Cardiac muscle cell (in vitro differentiated cells and primary cell): ENCODE results near the gene CHRNE. TPM values are rescaled to one million over a fixed set of nuclear protein-coding genes. Genes with fewer than 3 reads are reported as not detected.

Experiments used
- DNase-seq, 2 donors: peaks; one replicate each; pipeline versions ENCODE4 v3.0.0 to v3.0.0-alpha.2; 2010 to 2017; ENCODE audit warnings: low read depth in 1 of 2, low spot score in 1 of 2
- H3K27ac ChIP-seq: fragments of 200-600 bp; sonication (generic); 2 replicates; pipeline ENCODE4 v1.5.1; 2016
- H3K27me3 ChIP-seq: fragments of 200-600 bp; sonication (generic); 2 replicates; pipeline ENCODE4 v1.6.0; 2016; ENCODE audit warnings: control low read depth
- H3K36me3 ChIP-seq: fragments of 200-600 bp; sonication (generic); 2 replicates; pipeline ENCODE4 v1.5.1; 2016; ENCODE audit warnings: control low read depth
- H3K4me1 ChIP-seq: fragments of 200-600 bp; sonication (generic); 2 replicates; pipeline ENCODE4 v1.8.1; 2017; ENCODE audit warnings: low read depth, mild to moderate bottlenecking, mixed run types
- H3K4me3 ChIP-seq: fragments of 200-600 bp; sonication (generic); 2 replicates; pipeline ENCODE4 v1.5.1; 2016; ENCODE audit warnings: mild to moderate bottlenecking
- H3K9me3 ChIP-seq: fragments of 200-600 bp; sonication (generic); 2 replicates; pipeline ENCODE4 v1.5.1; 2017; ENCODE audit warnings: low read depth, mild to moderate bottlenecking, control low read depth
- polyA plus RNA-seq: library from polyadenylated mRNA; unstranded; fragments of >200 nt; fragmentation: Nextera tagmentation; extraction: Ambion mirVana; gene quantifications from 2 replicates; pipeline ENCODE4 v1.2.1, GENCODE V29; 2016
- total RNA-seq: library from RNA; depleted of rRNA; stranded (reverse); fragments of >200 nt; gene quantifications from 2 replicates; pipeline ENCODE4 v1.2.3, GENCODE V29; 2016
- TF ChIP-seq, protein P1 (sequence below): IDR thresholded peaks from 2 replicates; pipeline ENCODE4 v1.5.1; 2012; ENCODE audit warnings: low read depth, mild to moderate bottlenecking, low read length

Gene CHRNE
- total and polyA plus RNA-seq, 2 experiments from 2014 or later: 1.1 to 1.5 TPM

DNA sequence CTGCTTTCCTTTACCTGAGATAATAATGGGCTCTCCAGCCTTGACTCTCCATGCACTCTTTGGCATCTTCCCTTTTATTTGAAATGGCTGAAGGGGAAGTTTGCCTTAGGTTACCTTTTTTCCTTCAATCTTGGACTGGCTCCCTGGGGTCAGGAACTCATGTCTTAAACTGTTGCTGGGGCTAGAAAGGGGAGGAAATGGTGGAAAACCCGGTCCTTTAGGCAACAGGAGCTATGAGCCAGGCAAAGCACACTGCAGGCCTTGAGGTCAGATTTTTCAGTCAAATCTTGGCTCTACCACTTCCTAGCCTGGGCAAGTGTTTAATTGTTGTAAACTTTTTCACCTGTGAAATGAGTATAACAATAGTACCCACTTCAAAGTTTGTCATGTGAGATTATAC lies 39.6 kb downstream of the CHRNE start:
- Histone ChIP-seq H3K9me3 (no peaks in the 10 kb centered on the region), H3K4me1 (peaks cover 6% of the 10 kb centered on the region), H3K27ac (no peak overlapping the region), H3K27me3 (no peaks in the 10 kb centered on the region), H3K4me3 (no peak overlapping the region), H3K36me3 (no peaks in the 10 kb centered on the region)
- TF ChIP-seq, protein P1, sequence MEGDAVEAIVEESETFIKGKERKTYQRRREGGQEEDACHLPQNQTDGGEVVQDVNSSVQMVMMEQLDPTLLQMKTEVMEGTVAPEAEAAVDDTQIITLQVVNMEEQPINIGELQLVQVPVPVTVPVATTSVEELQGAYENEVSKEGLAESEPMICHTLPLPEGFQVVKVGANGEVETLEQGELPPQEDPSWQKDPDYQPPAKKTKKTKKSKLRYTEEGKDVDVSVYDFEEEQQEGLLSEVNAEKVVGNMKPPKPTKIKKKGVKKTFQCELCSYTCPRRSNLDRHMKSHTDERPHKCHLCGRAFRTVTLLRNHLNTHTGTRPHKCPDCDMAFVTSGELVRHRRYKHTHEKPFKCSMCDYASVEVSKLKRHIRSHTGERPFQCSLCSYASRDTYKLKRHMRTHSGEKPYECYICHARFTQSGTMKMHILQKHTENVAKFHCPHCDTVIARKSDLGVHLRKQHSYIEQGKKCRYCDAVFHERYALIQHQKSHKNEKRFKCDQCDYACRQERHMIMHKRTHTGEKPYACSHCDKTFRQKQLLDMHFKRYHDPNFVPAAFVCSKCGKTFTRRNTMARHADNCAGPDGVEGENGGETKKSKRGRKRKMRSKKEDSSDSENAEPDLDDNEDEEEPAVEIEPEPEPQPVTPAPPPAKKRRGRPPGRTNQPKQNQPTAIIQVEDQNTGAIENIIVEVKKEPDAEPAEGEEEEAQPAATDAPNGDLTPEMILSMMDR: no peak
- DNase-seq: no peak

DNA sequence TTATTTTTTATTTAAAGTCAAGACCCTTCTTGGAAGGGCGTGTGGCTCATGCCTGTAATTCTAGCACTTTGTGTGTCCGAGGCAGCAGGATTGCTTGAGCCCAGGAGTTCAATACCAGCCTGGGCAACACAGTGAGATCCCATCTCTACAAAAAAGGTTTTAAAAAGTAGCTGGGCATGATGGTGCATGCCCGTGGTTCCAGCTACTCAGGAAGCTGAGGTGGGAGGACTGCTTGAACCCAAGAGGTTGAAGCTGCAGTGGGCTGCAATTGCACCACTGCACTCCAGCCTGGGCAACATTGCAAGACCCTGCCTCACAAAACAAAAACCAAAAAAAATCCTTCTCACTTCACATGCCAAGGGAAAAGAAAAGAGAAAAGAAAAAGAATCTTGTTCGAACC lies 40.2 kb downstream of the CHRNE start:
- H3K27me3 ChIP-seq: no peaks in the 10 kb centered on the region
- H3K27ac ChIP-seq: no peak overlapping the region
- H3K36me3 ChIP-seq: no peaks in the 10 kb centered on the region
- no peak overlapping the region for H3K4me3 ChIP-seq
- TF ChIP-seq, protein P1: no peak
- no peak for DNase-seq
- no peaks in the 10 kb centered on the region for H3K9me3 ChIP-seq
- peaks cover 6% of the 10 kb centered on the region for H3K4me1 ChIP-seq

DNA sequence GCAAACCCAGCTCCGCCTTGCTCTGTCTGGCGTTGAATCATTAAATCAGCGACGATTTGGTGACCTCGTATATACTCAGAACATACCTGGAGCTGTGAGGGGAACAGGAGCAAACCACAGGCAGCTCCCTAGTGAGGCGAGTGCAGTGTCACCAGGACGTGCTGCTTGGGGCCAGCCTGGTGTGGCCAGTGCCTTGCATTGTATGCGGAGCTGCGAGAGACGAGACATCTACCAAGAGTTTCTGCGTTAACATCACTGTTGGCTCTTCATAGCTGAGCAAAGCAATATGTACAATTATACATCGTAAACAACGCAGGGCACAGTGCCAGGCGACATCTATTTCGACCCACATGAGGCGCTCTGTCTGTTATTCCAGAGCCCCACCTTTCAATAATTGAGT lies 41.8 kb downstream of the CHRNE start:
- H3K27ac ChIP-seq: no peak overlapping the region
- no peak overlapping the region for H3K4me3 ChIP-seq
- no peaks in the 10 kb centered on the region for H3K27me3 ChIP-seq
- H3K9me3 ChIP-seq: no peaks in the 10 kb centered on the region
- DNase-seq: no peak
- no peaks in the 10 kb centered on the region for H3K36me3 ChIP-seq
- H3K4me1 ChIP-seq: peaks cover 6% of the 10 kb centered on the region
- TF ChIP-seq, protein P1: no peak

DNA sequence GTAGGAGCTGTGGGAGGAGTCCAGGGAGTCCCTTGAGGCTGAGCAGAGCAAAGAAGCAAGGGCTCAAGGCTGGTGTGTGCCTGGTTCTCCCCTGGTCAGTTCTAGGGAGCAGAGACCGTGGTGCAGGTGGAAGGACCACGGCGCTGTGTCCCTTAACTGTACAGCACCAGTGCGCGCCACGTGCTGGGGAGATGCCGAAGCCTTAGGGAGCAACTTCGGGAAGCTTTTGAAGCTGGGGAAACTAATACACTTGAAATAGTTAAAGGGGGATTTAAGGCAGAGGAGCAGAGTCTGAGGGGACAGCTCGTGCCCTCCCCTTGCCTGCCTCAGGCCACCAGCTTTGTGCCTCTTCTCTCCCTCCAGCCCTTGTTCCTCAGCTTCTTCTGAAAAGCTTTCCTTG lies 42.2 kb downstream of the CHRNE start:
- DNase-seq: no peak
- Histone ChIP-seq H3K4me1 (peaks cover 6% of the 10 kb centered on the region), H3K9me3 (no peaks in the 10 kb centered on the region), H3K4me3 (no peak overlapping the region), H3K27ac (no peak overlapping the region), H3K36me3 (no peaks in the 10 kb centered on the region), H3K27me3 (no peaks in the 10 kb centered on the region)
- TF ChIP-seq, protein P1: no peak

DNA sequence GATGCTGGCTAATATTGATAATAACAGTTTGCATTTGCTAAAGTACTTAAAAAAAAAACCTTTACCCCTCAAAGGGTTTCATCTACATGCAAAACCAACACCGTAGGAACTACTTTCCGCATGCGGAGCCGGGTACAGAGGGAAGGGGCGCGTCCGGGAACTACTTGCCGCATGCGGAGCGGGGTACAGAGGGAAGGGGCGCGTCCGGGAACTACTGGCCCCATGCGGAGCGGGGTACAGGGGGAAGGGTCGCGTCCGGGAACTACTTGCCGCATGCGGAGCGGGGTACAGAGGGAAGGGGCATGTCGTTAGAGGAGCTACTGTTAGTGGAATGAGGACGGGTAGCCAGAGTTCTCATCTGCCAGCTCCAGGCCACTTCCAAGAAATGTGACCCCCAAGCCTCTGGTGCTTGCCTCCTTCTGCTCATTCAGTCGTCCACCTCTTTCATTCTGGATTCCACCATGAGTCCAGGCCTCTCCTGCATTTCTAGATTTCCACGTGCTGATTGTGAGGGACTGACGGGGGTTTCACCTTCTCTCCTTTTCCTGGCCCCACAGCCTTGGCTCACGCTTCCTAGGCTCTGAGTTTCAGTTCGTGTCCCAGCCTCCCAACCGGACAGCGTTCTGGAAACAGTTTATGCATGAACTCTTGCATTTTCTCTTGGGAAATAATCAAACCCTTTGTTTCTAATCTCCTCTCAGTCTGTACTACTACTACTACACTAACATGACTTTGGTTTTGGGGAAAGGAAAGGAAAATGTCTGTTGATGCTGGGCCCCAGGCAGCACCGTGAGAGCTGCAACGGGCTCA lies 42.9 kb downstream of the CHRNE start:
- Histone ChIP-seq H3K4me1 (peaks cover 6% of the 10 kb centered on the region), H3K9me3 (no peaks in the 10 kb centered on the region), H3K4me3 (no peak overlapping the region), H3K27ac (no peak overlapping the region), H3K36me3 (no peaks in the 10 kb centered on the region), H3K27me3 (no peaks in the 10 kb centered on the region)
- peak in 1 of 2 donors; percentile 29 for DNase-seq
- TF ChIP-seq, protein P1: no peak
